H1 (cell line): ENCODE results near the gene CEP350. TPM values are rescaled to one million over a fixed set of nuclear protein-coding genes. Genes with fewer than 3 reads are reported as not detected.

ENCODE experiments used
- CTCF ChIA-PET: fragments of 300-600 bp; sonication (Branson Sonifier 250); formaldehyde crosslinking; loops from one replicate; lab custom pipeline; 2021; ENCODE audit not compliant: partially characterized antibody; lab: Charles Lee
- POLR2A ChIA-PET: fragments of 300-600 bp; sonication (Branson Sonifier 250); formaldehyde crosslinking; loops from one replicate; lab custom pipeline; 2021; ENCODE audit warnings: inconsistent platforms; ENCODE audit not compliant: partially characterized antibody; lab: Charles Lee
- DNase-seq, 2 experiments: peaks; one replicate each; pipeline versions ENCODE4 v3.0.0 to v3.0.0-alpha.2; 2010 to 2022; ENCODE audit warnings: low spot score in 2 of 2, low read depth in 1 of 2, mixed read lengths in 1 of 2
- FAIRE-seq: peaks from 2 replicates; lab custom pipeline; 2011; peaks lifted over from hg19 to GRCh38; lab: Jason Lieb, UNC
- H2AFZ ChIP-seq: 2 replicates; pipeline ENCODE4 v1.8.1; 2012; ENCODE audit warnings: low read length, inconsistent platforms
- H2AK5ac ChIP-seq: 2 replicates; pipeline ENCODE4 v1.6.1; 2013; ENCODE audit warnings: low read depth, low read length
- H2BK120ac ChIP-seq: replicated peaks from 2 replicates; pipeline ENCODE3; 2013; ENCODE audit warnings: low read depth, low read length, inconsistent platforms
- H2BK12ac ChIP-seq: 2 replicates; pipeline ENCODE4 v1.6.1; 2013; ENCODE audit warnings: low read depth, low read length
- H2BK15ac ChIP-seq: 2 replicates; pipeline ENCODE4 v1.6.1; 2013; ENCODE audit warnings: low read length
- H2BK20ac ChIP-seq: 2 replicates; pipeline ENCODE4 v1.6.1; 2013; ENCODE audit warnings: low read length
- H2BK5ac ChIP-seq: 2 replicates; pipeline ENCODE4 v1.6.1; 2013; ENCODE audit warnings: low read depth, low read length
- H3K14ac ChIP-seq: 2 replicates; pipeline ENCODE4 v1.6.1; 2013; ENCODE audit warnings: inconsistent platforms; ENCODE audit not compliant: insufficient read length
- H3K18ac ChIP-seq: 2 replicates; pipeline ENCODE4 v1.6.1; 2013; ENCODE audit warnings: low read length; ENCODE audit errors: extremely low read depth
- H3K23ac ChIP-seq: 2 replicates; pipeline ENCODE4 v1.6.1; 2013; ENCODE audit warnings: inconsistent platforms; ENCODE audit not compliant: insufficient read length
- H3K23me2 ChIP-seq: 2 replicates; pipeline ENCODE4 v1.6.1; 2013; ENCODE audit warnings: low read depth, low read length
- H3K27ac ChIP-seq: 2 replicates; pipeline ENCODE4 v1.6.1; 2011; ENCODE audit warnings: low read depth, low read length, inconsistent platforms
- H3K27me3 ChIP-seq, 4 experiments: replicated peaks in 1 of 4; 1 replicate in 1 of 4; 2 replicates in 3 of 4; pipeline versions ENCODE4 v1.6.1 to v1.8.1; 2011 to 2013; ENCODE audit warnings: low read length in 3 of 4, mild to moderate bottlenecking in 3 of 4, inconsistent platforms in 2 of 4, mixed read lengths in 2 of 4, moderate library complexity in 1 of 4; ENCODE audit not compliant: control insufficient read depth in 3 of 4, insufficient read depth in 3 of 4; ENCODE audit errors: extremely low read depth in 1 of 4
- H3K36me3 ChIP-seq, 4 experiments: 2 replicates each; pipeline versions ENCODE4 v1.6.1 to v1.8.1; 2011 to 2013; ENCODE audit warnings: mild to moderate bottlenecking in 4 of 4, low read length in 3 of 4, moderate library complexity in 2 of 4, control low read depth in 1 of 4, inconsistent platforms in 1 of 4; ENCODE audit not compliant: insufficient read depth in 4 of 4, control insufficient read depth in 2 of 4
- H3K4ac ChIP-seq: replicated peaks from 2 replicates; pipeline ENCODE3; 2013; ENCODE audit warnings: low read length, low read depth, mixed read lengths, inconsistent platforms; ENCODE audit not compliant: insufficient read length
- H3K4me1 ChIP-seq, 4 experiments: replicated peaks in 1 of 4; 1 replicate in 1 of 4; 2 replicates in 3 of 4; pipeline versions ENCODE4 v1.6.1 to v1.8.1; 2011 to 2013; ENCODE audit warnings: low read length in 3 of 4, inconsistent platforms in 2 of 4, mixed read lengths in 1 of 4; ENCODE audit not compliant: insufficient read depth in 4 of 4, control insufficient read depth in 3 of 4
- H3K4me2 ChIP-seq, 2 experiments: 2 replicates each; pipeline versions ENCODE4 v1.6.1 to v1.8.1; 2011 to 2013; ENCODE audit warnings: low read depth in 2 of 2, low read length in 2 of 2, control low read depth in 1 of 2, inconsistent platforms in 1 of 2, mild to moderate bottlenecking in 1 of 2; ENCODE audit not compliant: insufficient read depth in 1 of 2
- H3K4me3 ChIP-seq, 4 experiments: fragments of 200-600, 300-600 bp in 1 of 4; sonication (generic), shearing (Covaris generic), sonication (Bioruptor Twin) in 1 of 4; 2 replicates each; pipeline versions ENCODE4 v1.5.1 to v1.8.1; 2011 to 2016; ENCODE audit warnings: low read length in 4 of 4, low read depth in 3 of 4, control low read depth in 2 of 4, inconsistent platforms in 2 of 4, mild to moderate bottlenecking in 2 of 4, mixed read lengths in 1 of 4, moderate library complexity in 1 of 4; ENCODE audit not compliant: insufficient read depth in 2 of 4; ENCODE audit errors: extremely low read depth in 1 of 4
- H3K56ac ChIP-seq: replicated peaks from 2 replicates; pipeline ENCODE3; 2013; ENCODE audit warnings: low read depth, mild to moderate bottlenecking, mixed read lengths, low read length, inconsistent platforms; ENCODE audit not compliant: insufficient read length
- H3K79me1 ChIP-seq: 2 replicates; pipeline ENCODE4 v1.6.1; 2013; ENCODE audit warnings: low read depth, low read length, control low read depth
- H3K79me2 ChIP-seq, 2 experiments: 2 replicates each; pipeline versions ENCODE4 v1.6.1 to v1.8.1; 2012 to 2013; ENCODE audit warnings: low read length in 2 of 2, mild to moderate bottlenecking in 2 of 2, inconsistent platforms in 1 of 2; ENCODE audit not compliant: insufficient read depth in 2 of 2, control insufficient read depth in 1 of 2
- H3K9ac ChIP-seq, 4 experiments: replicated peaks in 1 of 4; 1 replicate in 1 of 4; 2 replicates in 3 of 4; pipeline versions ENCODE4 v1.6.1 to v1.8.1; 2011 to 2013; ENCODE audit warnings: low read depth in 3 of 4, low read length in 3 of 4, control low read depth in 2 of 4, mild to moderate bottlenecking in 2 of 4, moderate library complexity in 2 of 4, inconsistent platforms in 1 of 4; ENCODE audit errors: extremely low read depth in 1 of 4
- H3K9me3 ChIP-seq, 2 experiments: 2 replicates each; pipeline versions ENCODE4 v1.6.1 to v1.8.1; 2012 to 2013; ENCODE audit warnings: mild to moderate bottlenecking in 2 of 2, moderate library complexity in 2 of 2, control low read depth in 1 of 2, inconsistent platforms in 1 of 2, low read depth in 1 of 2, low read length in 1 of 2, mixed read lengths in 1 of 2; ENCODE audit not compliant: insufficient read depth in 2 of 2
- H4K20me1 ChIP-seq, 2 experiments: replicated peaks in 1 of 2; 2 replicates each; pipeline versions ENCODE3 to v1.8.1; 2011 to 2013; ENCODE audit warnings: inconsistent platforms in 2 of 2, low read length in 2 of 2, mild to moderate bottlenecking in 1 of 2; ENCODE audit not compliant: insufficient read depth in 2 of 2, control insufficient read depth in 1 of 2
- H4K5ac ChIP-seq: 2 replicates; pipeline ENCODE4 v1.6.1; 2013; ENCODE audit warnings: low read length, low read depth, mixed read lengths, inconsistent platforms; ENCODE audit not compliant: insufficient read length
- H4K8ac ChIP-seq: 2 replicates; pipeline ENCODE4 v1.8.0; 2013; ENCODE audit warnings: mild to moderate bottlenecking, moderate library complexity, low read length, inconsistent platforms; ENCODE audit not compliant: insufficient read depth; ENCODE audit errors: extremely low read depth
- H4K91ac ChIP-seq: replicated peaks from 2 replicates; pipeline ENCODE3; 2013; ENCODE audit warnings: low read length, mixed read lengths, inconsistent platforms; ENCODE audit not compliant: insufficient read length
- NANOG ChIP-seq: IDR thresholded peaks from 2 replicates; pipeline ENCODE4 v1.6.1; 2011; ENCODE audit warnings: low read length, low read depth, mild to moderate bottlenecking, inconsistent platforms; ENCODE audit not compliant: insufficient read depth, poor library complexity, severe bottlenecking
- YY1 ChIP-seq: IDR thresholded peaks from 2 replicates; pipeline ENCODE4 v1.6.1; 2011; ENCODE audit warnings: low read depth, mild to moderate bottlenecking, low read length
- WGBS, 2 experiments: shearing (Covaris generic) in 1 of 2; methylation state at CpG; one replicate each; pipeline versions ENCODE4 v1.1.6 to v1.1.7; 2013 to 2015; ENCODE audit warnings: low lambda C conversion rate in 2 of 2, mixed read lengths in 2 of 2, inconsistent platforms in 1 of 2, low coverage in 1 of 2, missing lambda C conversion rate in 1 of 2; ENCODE audit not compliant: insufficient replicate concordance in 2 of 2, insufficient coverage in 1 of 2, insufficient read length in 1 of 2; ENCODE audit errors: extremely low coverage in 1 of 2, missing lambda C conversion rate in 1 of 2; 5-methylcytosine and 5-hydroxymethylcytosine counted together
- polyA plus RNA-seq, 7 experiments: library from polyadenylated mRNA; depleted of rRNA in 3 of 7; stranded (reverse) in 5 of 7; unstranded in 2 of 7; fragments of >200 nt in 5 of 7; fragments of 200-250 nt in 2 of 7; gene quantifications; 1 replicate in 5 of 7; 2 replicates in 1 of 7; 4 replicates in 1 of 7; pipeline versions ENCODE4 v1.2.1 to v1.2.3, GENCODE V29; 2011 to 2013; ENCODE audit warnings: missing spikeins in 2 of 7, mixed read lengths in 2 of 7
- total RNA-seq: library from RNA; stranded (reverse); fragmentation: NEBNext Ultra II Directional; extraction: Animal tissue kit (Norgen Biotek cat#: 25700); gene quantifications from 2 replicates; pipeline ENCODE4 v1.2.1, GENCODE V29; 2021

CEP350 gene
- total and polyA plus RNA-seq, 2 of the 8 experiments (the other 6 are each of a cell fraction or from before 2014, with no cell fraction given): 5.6 to 39.4 TPM

- H3K36me3 ChIP-seq: peaks cover 0 to 8% (median 3%) of the 10 kb centered on the region in 4 experiments; a peak in 2 of 8 replicates
- no peak overlapping the region for H3K23ac ChIP-seq
- no peak overlapping the region for H4K5ac ChIP-seq
- no peaks in the 10 kb centered on the region for H4K20me1 ChIP-seq
- no peaks in the 10 kb centered on the region for H3K9me3 ChIP-seq
- H3K4me3 ChIP-seq: no peak overlapping the region
- H2AFZ ChIP-seq: no peak overlapping the region
- whole genome bisulfite sequencing, 2 experiments: 86% methylated on average over 14 of the region's 14 CpGs; no CpG with 5 or more reads in 1 of the 2 experiments
- no peak overlapping the region for H2AK5ac ChIP-seq
- no peaks in the 10 kb centered on the region for H3K4me1 ChIP-seq
- H2BK15ac ChIP-seq: no peak overlapping the region
- CTCF ChIA-PET: interaction anchor here (0.5 to 1.5 kb wide), 5 partner anchors 9 to 1156 kb away, joined by 3 to 4 read pairs (median 3); no protein-coding TSS in a partner anchor
- H2BK5ac ChIP-seq: 0 out of 2 replicates have a peak overlapping the region, but pooled peaks have one; percentile 1
- FAIRE-seq: no peak
- H3K14ac ChIP-seq: no peak overlapping the region
- H3K23me2 ChIP-seq: no peaks in the 10 kb centered on the region
- no peak overlapping the region for H2BK120ac ChIP-seq
- no peaks in the 10 kb centered on the region for H3K27me3 ChIP-seq
- H3K79me2 ChIP-seq: no peaks in the 10 kb centered on the region
- no peak overlapping the region for H4K8ac ChIP-seq
- no peak overlapping the region for H3K4ac ChIP-seq
- no peak overlapping the region for H2BK12ac ChIP-seq
- no peaks in the 10 kb centered on the region for H3K79me1 ChIP-seq
- H4K91ac ChIP-seq: no peak overlapping the region
- POLR2A ChIA-PET: interaction anchor here (1.7 kb wide), 1 partner anchor 68 kb away, joined by 4 read pairs; no protein-coding TSS in a partner anchor
- H3K18ac ChIP-seq: no peak overlapping the region
- no peak overlapping the region for H2BK20ac ChIP-seq
- DNase-seq: no peak
- no peak overlapping the region for H3K27ac ChIP-seq
- no peak overlapping the region for H3K56ac ChIP-seq
- no peak overlapping the region for H3K9ac ChIP-seq
- TF ChIP-seq YY1 (no peak), NANOG (no peak)
- no peak overlapping the region for H3K4me2 ChIP-seq
These were observed 162.6 kb downstream of the CEP350 start for GRCh38 chr1:180116964-180117763.
